ENCODE data around the gene SORL1-AS1.

GRCh38 chr11:121460941-121461514 lies 8.3 kb upstream of the SORL1-AS1 start:
- TF ChIP-seq POLR2A (IDR thresholded peaks at IDR 0.05), result peak; percentile 26
- TF ChIP-seq, protein P1, sequence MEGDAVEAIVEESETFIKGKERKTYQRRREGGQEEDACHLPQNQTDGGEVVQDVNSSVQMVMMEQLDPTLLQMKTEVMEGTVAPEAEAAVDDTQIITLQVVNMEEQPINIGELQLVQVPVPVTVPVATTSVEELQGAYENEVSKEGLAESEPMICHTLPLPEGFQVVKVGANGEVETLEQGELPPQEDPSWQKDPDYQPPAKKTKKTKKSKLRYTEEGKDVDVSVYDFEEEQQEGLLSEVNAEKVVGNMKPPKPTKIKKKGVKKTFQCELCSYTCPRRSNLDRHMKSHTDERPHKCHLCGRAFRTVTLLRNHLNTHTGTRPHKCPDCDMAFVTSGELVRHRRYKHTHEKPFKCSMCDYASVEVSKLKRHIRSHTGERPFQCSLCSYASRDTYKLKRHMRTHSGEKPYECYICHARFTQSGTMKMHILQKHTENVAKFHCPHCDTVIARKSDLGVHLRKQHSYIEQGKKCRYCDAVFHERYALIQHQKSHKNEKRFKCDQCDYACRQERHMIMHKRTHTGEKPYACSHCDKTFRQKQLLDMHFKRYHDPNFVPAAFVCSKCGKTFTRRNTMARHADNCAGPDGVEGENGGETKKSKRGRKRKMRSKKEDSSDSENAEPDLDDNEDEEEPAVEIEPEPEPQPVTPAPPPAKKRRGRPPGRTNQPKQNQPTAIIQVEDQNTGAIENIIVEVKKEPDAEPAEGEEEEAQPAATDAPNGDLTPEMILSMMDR (IDR thresholded peaks at IDR 0.05), result no peak
